Left lung (tissue), 10 donors: Measurements from ENCODE around the gene RFK. TPM values are rescaled to one million over a fixed set of nuclear protein-coding genes. Genes with fewer than 3 reads are reported as not detected.

ENCODE experiments used
- ATAC-seq: fragments of 200-7000 bp; cut with Tn5 transposase; one replicate; pipeline ENCODE4 v1.9.1; 2020; ENCODE audit warnings: moderate library complexity
- DNase-seq, 4 donors: peaks; one replicate each; pipeline ENCODE4 v3.0.0-alpha.2; 2013 to 2020
- H3K27ac ChIP-seq, 2 donors: fragments of 200-600 bp; sonication (generic) in 1 of 2; one replicate each; pipeline versions ENCODE4 v1.5.0 to v1.8.0; 2020 to 2021
- H3K27me3 ChIP-seq, 2 donors: fragments of 200-600 bp; sonication (generic) in 1 of 2; one replicate each; pipeline versions ENCODE4 v1.5.0 to v1.8.0; 2020 to 2021
- H3K36me3 ChIP-seq, 2 donors: fragments of 200-600 bp; sonication (generic) in 1 of 2; one replicate each; pipeline versions ENCODE4 v1.5.0 to v1.8.0; 2020 to 2021
- H3K4me1 ChIP-seq, 2 donors: fragments of 200-600 bp; one replicate each; pipeline ENCODE4 v1.8.0; 2021
- H3K4me3 ChIP-seq, 2 donors: fragments of 200-600 bp; sonication (generic) in 1 of 2; one replicate each; pipeline versions ENCODE4 v1.5.0 to v1.8.0; 2020 to 2021; ENCODE audit warnings: mild to moderate bottlenecking in 1 of 2
- H3K9me3 ChIP-seq, 2 donors: fragments of 200-600 bp; sonication (generic) in 1 of 2; one replicate each; pipeline versions ENCODE4 v1.5.0 to v1.8.0; 2020 to 2021
- intact Hi-C, 2 donors: fragments of 100-400 bp; cut with DNase I; formaldehyde crosslinking; loops; one replicate each; pipeline versions ENCODE4 v1.11.2 to v1.14.2; 2022
- polyA plus RNA-seq, 6 donors: library from polyadenylated mRNA; unstranded; fragments of 120-200 nt; gene quantifications; one replicate each; pipeline ENCODE4 v1.2.1, GENCODE V29; 2013; ENCODE audit not compliant: insufficient read length in 6 of 6
- total RNA-seq, 2 donors: library from RNA; stranded (reverse); fragmentation: NEBNext Ultra II Directional; extraction: Animal tissue kit (Norgen Biotek cat#: 25700); gene quantifications; one replicate each; pipeline ENCODE4 v1.2.1, GENCODE V29; 2021
- TF ChIP-seq, protein P1 (sequence below), 2 donors: fragments of 200-600 bp; sonication (generic) in 1 of 2; IDR thresholded peaks; one replicate each; pipeline versions ENCODE4 v1.5.0 to v1.8.0; 2021; ENCODE audit warnings: antibody characterized with exemption in 2 of 2
- donor health status: DM: no; HTN: yes; CAD: no.
- donor health status: DM: no; HTN: no; CAD: no.

RFK gene
- total and polyA plus RNA-seq, 8 donors, result 15.4 to 23.3 (median 19.6) TPM

DNA sequence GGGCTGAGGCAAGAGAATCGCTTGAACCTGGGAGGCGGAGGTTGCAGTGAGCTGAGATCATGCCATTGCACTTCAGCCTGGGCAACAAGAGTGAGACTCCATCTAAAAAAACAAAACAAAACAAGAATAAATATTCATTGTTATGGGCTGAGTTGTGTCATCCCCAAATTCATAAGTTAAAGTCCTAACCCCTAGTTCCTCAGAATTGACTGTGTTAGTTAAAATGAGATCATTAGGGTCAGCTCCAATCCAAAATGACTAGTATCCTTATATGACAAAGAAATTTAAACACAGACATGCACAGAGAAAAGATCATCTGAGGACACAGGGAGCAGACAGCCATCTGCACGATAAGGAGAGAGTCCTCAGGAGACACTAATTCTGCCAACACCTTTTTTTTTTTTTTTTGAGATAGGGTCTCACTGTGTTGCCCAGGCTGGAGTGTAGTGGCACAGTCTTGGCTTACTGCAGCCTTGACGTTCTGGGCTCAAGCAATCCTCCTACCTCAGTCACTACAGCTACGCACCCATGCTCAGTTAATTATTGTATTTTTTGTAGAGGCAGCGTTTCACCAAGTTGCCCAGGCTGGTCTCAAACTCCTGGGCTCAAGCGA, 32.7 kb upstream of the RFK start:
- TF ChIP-seq, protein P1, sequence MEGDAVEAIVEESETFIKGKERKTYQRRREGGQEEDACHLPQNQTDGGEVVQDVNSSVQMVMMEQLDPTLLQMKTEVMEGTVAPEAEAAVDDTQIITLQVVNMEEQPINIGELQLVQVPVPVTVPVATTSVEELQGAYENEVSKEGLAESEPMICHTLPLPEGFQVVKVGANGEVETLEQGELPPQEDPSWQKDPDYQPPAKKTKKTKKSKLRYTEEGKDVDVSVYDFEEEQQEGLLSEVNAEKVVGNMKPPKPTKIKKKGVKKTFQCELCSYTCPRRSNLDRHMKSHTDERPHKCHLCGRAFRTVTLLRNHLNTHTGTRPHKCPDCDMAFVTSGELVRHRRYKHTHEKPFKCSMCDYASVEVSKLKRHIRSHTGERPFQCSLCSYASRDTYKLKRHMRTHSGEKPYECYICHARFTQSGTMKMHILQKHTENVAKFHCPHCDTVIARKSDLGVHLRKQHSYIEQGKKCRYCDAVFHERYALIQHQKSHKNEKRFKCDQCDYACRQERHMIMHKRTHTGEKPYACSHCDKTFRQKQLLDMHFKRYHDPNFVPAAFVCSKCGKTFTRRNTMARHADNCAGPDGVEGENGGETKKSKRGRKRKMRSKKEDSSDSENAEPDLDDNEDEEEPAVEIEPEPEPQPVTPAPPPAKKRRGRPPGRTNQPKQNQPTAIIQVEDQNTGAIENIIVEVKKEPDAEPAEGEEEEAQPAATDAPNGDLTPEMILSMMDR (IDR thresholded peaks at IDR 0.05), result no peak
- Histone ChIP-seq H3K27ac (no peak overlapping the region), H3K27me3 (no peaks in the 10 kb centered on the region), H3K9me3 (no peaks in the 10 kb centered on the region), H3K36me3 (no peaks in the 10 kb centered on the region), H3K4me1 (no peaks in the 10 kb centered on the region), H3K4me3 (no peak overlapping the region)
- ATAC-seq (no peak), DNase-seq (no peak)
- intact Hi-C loops, result no loop called here

DNA sequence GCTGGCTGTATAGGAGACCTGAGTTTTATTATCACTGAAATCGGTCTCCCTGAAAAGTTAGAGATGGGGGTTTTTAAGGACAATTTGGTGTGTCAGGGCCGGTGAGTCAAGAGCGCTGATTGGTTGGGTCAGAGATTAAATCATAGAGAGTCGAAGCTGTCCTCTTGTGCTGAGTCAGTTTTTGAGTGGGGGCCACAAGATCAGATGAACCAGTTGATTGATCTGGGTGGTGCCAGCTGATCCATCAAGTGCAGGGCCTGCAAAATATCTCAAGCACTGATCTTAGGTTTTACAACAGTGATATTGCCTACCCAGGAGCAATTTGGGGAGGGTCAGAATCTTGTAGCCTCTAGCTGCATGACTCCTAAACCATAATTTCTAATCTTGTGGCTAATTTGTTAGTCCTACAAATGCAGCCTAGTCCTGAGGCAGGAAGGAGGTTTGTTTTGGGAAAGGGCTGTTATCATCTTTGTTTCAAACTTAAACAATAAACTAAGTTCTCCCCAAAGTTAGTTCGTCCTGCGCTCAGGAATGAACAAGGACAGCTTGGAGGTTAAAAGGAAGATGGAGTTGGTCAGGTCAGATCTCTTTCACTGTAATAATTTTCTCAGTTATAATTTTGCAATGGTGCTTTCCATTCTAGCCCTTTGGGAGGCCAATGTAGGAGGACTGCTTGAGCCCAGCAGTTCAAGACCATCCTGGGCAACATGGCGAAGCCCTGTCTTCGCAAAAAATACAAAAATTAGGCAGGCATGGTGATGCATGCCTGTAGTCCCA, 31.6 kb upstream of the RFK start:
- Histone ChIP-seq H3K36me3 (no peaks in the 10 kb centered on the region), H3K27ac (no peak overlapping the region), H3K4me1 (no peaks in the 10 kb centered on the region), H3K27me3 (no peaks in the 10 kb centered on the region), H3K9me3 (no peaks in the 10 kb centered on the region), H3K4me3 (no peak overlapping the region)
- TF ChIP-seq, protein P1 (IDR thresholded peaks at IDR 0.05), result no peak
- DNase-seq (no peak), ATAC-seq (no peak)
- intact Hi-C loops, result no loop called here

DNA sequence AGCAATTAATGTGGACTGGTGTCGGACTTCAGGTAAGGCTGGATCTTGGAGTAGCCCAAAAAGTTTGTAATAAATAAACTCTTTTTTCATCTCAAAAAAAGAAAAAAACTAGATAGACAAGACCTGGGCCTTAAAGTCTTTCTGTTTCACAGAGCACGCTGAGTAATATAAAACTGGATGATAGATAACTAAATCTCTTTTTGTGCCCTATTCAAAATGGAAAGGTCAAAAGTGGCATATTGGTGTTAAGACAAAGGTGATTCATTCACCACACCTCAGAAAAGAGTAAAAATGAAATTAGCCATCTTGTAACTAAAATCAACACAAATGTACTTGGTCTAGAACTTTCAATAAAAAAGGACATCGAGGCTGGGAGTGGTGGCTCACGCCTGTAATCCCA, 30.3 kb upstream of the RFK start:
- H3K36me3 ChIP-seq, result no peaks in the 10 kb centered on the region
- no peaks in the 10 kb centered on the region for H3K9me3 ChIP-seq
- H3K4me3 ChIP-seq, result no peak overlapping the region
- no peaks in the 10 kb centered on the region for H3K4me1 ChIP-seq
- intact Hi-C loops, result no loop called here
- no peaks in the 10 kb centered on the region for H3K27me3 ChIP-seq
- ATAC-seq (no peak), DNase-seq (no peak)
- H3K27ac ChIP-seq, result no peak overlapping the region
- TF ChIP-seq, protein P1 (IDR thresholded peaks at IDR 0.05), result no peak

DNA sequence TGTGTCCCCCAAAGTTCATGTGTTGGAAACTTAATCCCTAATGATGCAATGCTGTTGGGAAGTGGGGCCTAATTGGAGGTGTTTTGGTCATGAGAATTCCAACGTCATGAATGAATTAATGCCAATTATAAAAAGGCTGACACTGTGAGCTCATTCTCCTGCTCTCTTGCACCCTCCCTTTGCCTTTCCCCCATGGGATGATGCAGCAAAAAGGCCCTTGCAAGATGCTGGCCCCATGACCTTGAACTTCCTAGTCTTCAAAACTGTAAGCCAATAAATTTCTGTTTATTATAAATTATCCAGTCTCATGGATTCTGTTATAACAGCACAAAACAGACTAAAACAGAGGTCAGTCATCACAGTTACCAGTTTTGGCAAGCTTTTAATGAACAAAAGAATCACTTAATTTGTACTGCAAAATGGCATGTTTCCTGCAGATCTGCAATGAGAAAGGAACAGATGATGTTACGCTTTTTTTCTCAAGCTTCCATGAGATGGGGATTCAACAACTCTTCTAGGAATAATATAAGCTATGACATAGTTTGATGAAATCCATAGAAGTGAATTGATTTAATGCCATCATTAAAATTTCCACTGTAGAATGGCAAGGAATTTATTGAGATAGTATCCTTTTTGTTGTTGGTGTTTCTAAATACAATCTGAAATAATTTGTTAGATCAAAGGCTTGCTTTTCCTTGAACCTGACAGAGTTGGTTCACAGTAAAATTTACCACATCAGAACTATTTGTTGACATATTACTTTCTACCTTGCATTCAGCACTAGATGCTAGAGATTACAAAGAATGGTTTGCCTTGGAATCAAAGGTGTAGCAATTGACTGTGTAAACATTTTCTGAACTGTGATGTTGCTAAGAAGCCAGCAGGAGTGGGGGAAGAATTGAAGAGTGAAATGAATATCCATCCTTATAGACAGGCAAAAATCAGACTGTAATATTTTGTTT, 29.3 kb upstream of the RFK start:
- intact Hi-C loops, result no loop called here
- TF ChIP-seq, protein P1 (IDR thresholded peaks at IDR 0.05), result no peak
- DNase-seq (no peak), ATAC-seq (no peak)
- no peak overlapping the region for H3K4me3 ChIP-seq
- no peaks in the 10 kb centered on the region for H3K36me3 ChIP-seq
- H3K27me3 ChIP-seq, result no peaks in the 10 kb centered on the region
- no peaks in the 10 kb centered on the region for H3K4me1 ChIP-seq
- no peak overlapping the region for H3K27ac ChIP-seq
- H3K9me3 ChIP-seq, result no peaks in the 10 kb centered on the region
